IMR-90 (cell line): ENCODE data around the gene PARL. TPM values are rescaled to one million over a fixed set of nuclear protein-coding genes. Genes with fewer than 3 reads are reported as not detected.

Experiments used
- ATAC-seq: fragments of 200-7000 bp; cut with Tn5 transposase; 2 replicates; pipeline ENCODE4 v1.9.1; 2020; ENCODE audit warnings: low read depth, mild to moderate bottlenecking, moderate library complexity
- BruUV-seq: library from RNA; stranded (reverse); fragments of 400-500 nt; replicated peaks from 2 replicates; lab custom pipeline; 2021; lab: Mats Ljungman, UMichigan
- CTCF ChIA-PET: fragments of 300-600 bp; formaldehyde crosslinking; extraction: SDS; loops from one replicate; lab custom pipeline; 2021; ENCODE audit warnings: antibody characterized with exemption; lab: Yijun Ruan, JAX
- POLR2A ChIA-PET: fragments of 300-600 bp; sonication (Branson Sonifier 250); formaldehyde crosslinking; loops from one replicate; lab custom pipeline; 2022; ENCODE audit warnings: antibody characterized with exemption; ENCODE audit not compliant: unreplicated experiment; lab: Charles Lee
- DNase-seq: peaks from one replicate; pipeline ENCODE4 v3.0.0; 2013
- H2AFZ ChIP-seq: replicated peaks from 2 replicates; pipeline ENCODE3; 2013; ENCODE audit warnings: low read length, mild to moderate bottlenecking; ENCODE audit not compliant: poor library complexity
- H2AK5ac ChIP-seq: 2 replicates; pipeline ENCODE4 v1.6.1; 2013; ENCODE audit warnings: low read depth, low read length, inconsistent platforms
- H2AK9ac ChIP-seq: replicated peaks from 2 replicates; pipeline ENCODE3; 2013; ENCODE audit warnings: mild to moderate bottlenecking, low read depth, low read length, moderate library complexity; ENCODE audit not compliant: poor library complexity
- H2BK120ac ChIP-seq: 2 replicates; pipeline ENCODE4 v1.6.1; 2013; ENCODE audit warnings: low read depth, low read length, inconsistent platforms
- H2BK15ac ChIP-seq: 3 replicates; pipeline ENCODE4 v1.6.1; 2013; ENCODE audit warnings: low read depth, low read length, inconsistent platforms
- H2BK20ac ChIP-seq: 2 replicates; pipeline ENCODE4 v1.6.1; 2013; ENCODE audit warnings: low read depth, mild to moderate bottlenecking, inconsistent platforms, low read length, moderate library complexity
- H2BK5ac ChIP-seq: 2 replicates; pipeline ENCODE4 v1.6.1; 2013; ENCODE audit warnings: mild to moderate bottlenecking, low read depth, low read length, inconsistent platforms; ENCODE audit not compliant: poor library complexity, severe bottlenecking
- H3K14ac ChIP-seq: replicated peaks from 2 replicates; pipeline ENCODE4 v1.6.1; 2013; ENCODE audit warnings: low read depth, low read length, inconsistent platforms
- H3K18ac ChIP-seq: 2 replicates; pipeline ENCODE4 v1.6.1; 2013; ENCODE audit warnings: low read depth, low read length, control low read depth
- H3K23ac ChIP-seq: 2 replicates; pipeline ENCODE4 v1.6.1; 2013; ENCODE audit warnings: low read depth, low read length, inconsistent platforms
- H3K27ac ChIP-seq: 2 replicates; pipeline ENCODE4 v1.5.1; 2013; ENCODE audit warnings: mild to moderate bottlenecking, control low read depth, low read length; ENCODE audit not compliant: insufficient read depth
- H3K27me3 ChIP-seq: 2 replicates; pipeline ENCODE4 v1.6.1; 2013; ENCODE audit warnings: low read length; ENCODE audit not compliant: control insufficient read depth, insufficient read depth
- H3K36me3 ChIP-seq: 2 replicates; pipeline ENCODE4 v1.6.1; 2013; ENCODE audit warnings: low read length, mixed read lengths; ENCODE audit not compliant: control insufficient read depth, insufficient read depth
- H3K4ac ChIP-seq: 2 replicates; pipeline ENCODE4 v1.6.1; 2013; ENCODE audit warnings: low read depth, low read length, inconsistent platforms
- H3K4me1 ChIP-seq: 2 replicates; pipeline ENCODE4 v1.6.1; 2013; ENCODE audit warnings: low read length, mixed read lengths; ENCODE audit not compliant: control insufficient read depth, insufficient read depth
- H3K4me2 ChIP-seq: 2 replicates; pipeline ENCODE4 v1.6.1; 2013; ENCODE audit warnings: low read depth, mild to moderate bottlenecking, control low read depth, low read length, moderate library complexity
- H3K4me3 ChIP-seq: 2 replicates; pipeline ENCODE4 v1.5.1; 2013; ENCODE audit warnings: low read depth, mild to moderate bottlenecking, control low read depth, low read length, moderate library complexity; ENCODE audit not compliant: insufficient read depth
- H3K56ac ChIP-seq: 2 replicates; pipeline ENCODE4 v1.6.1; 2013; ENCODE audit warnings: low read length, inconsistent platforms; ENCODE audit not compliant: insufficient read depth; ENCODE audit errors: extremely low read depth
- H3K79me1 ChIP-seq, 2 experiments: 2 replicates each; pipeline ENCODE4 v1.6.1; 2013; ENCODE audit warnings: low read length in 2 of 2, inconsistent platforms in 1 of 2, low read depth in 1 of 2
- H3K9ac ChIP-seq: 2 replicates; pipeline ENCODE4 v1.6.1; 2013; ENCODE audit warnings: low read depth, low read length, control low read depth
- H3K9me1 ChIP-seq: 2 replicates; pipeline ENCODE4 v1.6.1; 2013; ENCODE audit warnings: low read length, inconsistent platforms; ENCODE audit not compliant: insufficient read depth
- H3K9me3 ChIP-seq: 2 replicates; pipeline ENCODE4 v1.6.1; 2013; ENCODE audit warnings: low read length; ENCODE audit not compliant: control insufficient read depth, insufficient read depth
- H4K20me1 ChIP-seq: 2 replicates; pipeline ENCODE4 v1.6.1; 2013; ENCODE audit warnings: low read length, inconsistent platforms; ENCODE audit not compliant: insufficient read depth
- H4K5ac ChIP-seq: 2 replicates; pipeline ENCODE4 v1.6.1; 2013; ENCODE audit warnings: mild to moderate bottlenecking, low read depth, low read length, control low read depth
- H4K8ac ChIP-seq, 2 experiments: 2 replicates each; pipeline ENCODE4 v1.6.1; 2013; ENCODE audit warnings: low read depth in 2 of 2, low read length in 2 of 2, control low read depth in 1 of 2, inconsistent platforms in 1 of 2
- H4K91ac ChIP-seq: 2 replicates; pipeline ENCODE4 v1.6.1; 2013; ENCODE audit warnings: low read depth, low read length, inconsistent platforms; ENCODE audit not compliant: insufficient read depth
- BHLHE40 ChIP-seq: fragments of 150-350 bp; IDR thresholded peaks from 2 replicates; pipeline ENCODE4 v1.6.1; 2016; ENCODE audit warnings: mild to moderate bottlenecking, low read depth, low read length
- CEBPB ChIP-seq: IDR thresholded peaks from 2 replicates; pipeline ENCODE4 v1.6.1; 2012; ENCODE audit warnings: low read depth, low read length, improper control_type of control experiment
- FOS ChIP-seq: fragments of 150-350 bp; IDR thresholded peaks from 2 replicates; pipeline ENCODE4 v1.6.1; 2016; ENCODE audit warnings: low read depth, low read length
- MAFK ChIP-seq: IDR thresholded peaks from 2 replicates; pipeline ENCODE4 v1.6.1; 2012; ENCODE audit warnings: low read depth, low read length, improper control_type of control experiment
- MXI1 ChIP-seq: IDR thresholded peaks from 2 replicates; pipeline ENCODE4 v1.6.1; 2012; ENCODE audit warnings: low read depth, mild to moderate bottlenecking, low read length, moderate library complexity, borderline replicate concordance
- RCOR1 ChIP-seq: IDR thresholded peaks from 2 replicates; pipeline ENCODE4 v1.6.1; 2012; ENCODE audit warnings: mild to moderate bottlenecking, low read length, improper control_type of control experiment; ENCODE audit not compliant: insufficient replicate concordance
- RFX5 ChIP-seq: IDR thresholded peaks from 2 replicates; pipeline ENCODE4 v1.8.0; 2012; ENCODE audit warnings: low read depth, mild to moderate bottlenecking, low read length, moderate library complexity
- whole genome bisulfite sequencing, 2 experiments: methylation state at CpG; one replicate each; pipeline versions ENCODE4 v1.1.5 to v1.1.7; 2013; ENCODE audit warnings: missing lambda C conversion rate in 2 of 2; ENCODE audit not compliant: insufficient read length in 1 of 2; ENCODE audit errors: extremely low coverage in 2 of 2; 5-methylcytosine and 5-hydroxymethylcytosine counted together
- dilution Hi-C: fragments of 300-500 bp; cut with HindIII; formaldehyde crosslinking; loops from one replicate; pipeline ENCODE4 v1.14.3; 2018; ENCODE audit warnings: low sequenced_read_pairs; ENCODE audit not compliant: unreplicated experiment
- in situ Hi-C: fragments of 300-500 bp; cut with MboI; formaldehyde crosslinking; loops from 3 replicates; pipeline ENCODE4 v1.14.3; 2019; ENCODE audit warnings: low sequenced_read_pairs, inconsistent platforms, mixed read lengths
- intact Hi-C: fragments of 100-400 bp; cut with micrococcal nuclease; formaldehyde crosslinking; loops from 2 replicates; pipeline ENCODE4 v1.10.0; 2022
- polyA plus RNA-seq, 3 experiments: library from polyadenylated mRNA; depleted of rRNA; stranded (reverse); fragments of >200 nt; gene quantifications; 2 replicates each; pipeline ENCODE4 v1.2.3, GENCODE V29; 2012; ENCODE audit warnings: low replicate concordance in 1 of 3
- total RNA-seq: library from RNA; depleted of rRNA; stranded (reverse); fragments of >200 nt; gene quantifications from 2 replicates; pipeline ENCODE4 v1.2.3, GENCODE V29; 2012
- TF ChIP-seq, protein P1 (sequence below): fragments of 150-350 bp; IDR thresholded peaks from 2 replicates; pipeline ENCODE4 v1.6.1; 2017; ENCODE audit warnings: mild to moderate bottlenecking, antibody characterized with exemption, low read length, low read depth
- TF ChIP-seq, protein P2 (sequence below): fragments of 150-350 bp; IDR thresholded peaks from 2 replicates; pipeline ENCODE4 v1.6.1; 2016; ENCODE audit warnings: low read depth, mild to moderate bottlenecking, low read length, moderate library complexity, borderline replicate concordance
- TF ChIP-seq, protein P3 (sequence below): conservative IDR thresholded peaks from 2 replicates; pipeline ENCODE4 v1.5.1; 2012; ENCODE audit warnings: mild to moderate bottlenecking, low read depth, low read length, improper control_type of control experiment

PARL gene
- total and polyA plus RNA-seq, 2 of the 4 experiments (the other 2 are of a cell fraction) = 35.5 to 42.6 TPM

DNA sequence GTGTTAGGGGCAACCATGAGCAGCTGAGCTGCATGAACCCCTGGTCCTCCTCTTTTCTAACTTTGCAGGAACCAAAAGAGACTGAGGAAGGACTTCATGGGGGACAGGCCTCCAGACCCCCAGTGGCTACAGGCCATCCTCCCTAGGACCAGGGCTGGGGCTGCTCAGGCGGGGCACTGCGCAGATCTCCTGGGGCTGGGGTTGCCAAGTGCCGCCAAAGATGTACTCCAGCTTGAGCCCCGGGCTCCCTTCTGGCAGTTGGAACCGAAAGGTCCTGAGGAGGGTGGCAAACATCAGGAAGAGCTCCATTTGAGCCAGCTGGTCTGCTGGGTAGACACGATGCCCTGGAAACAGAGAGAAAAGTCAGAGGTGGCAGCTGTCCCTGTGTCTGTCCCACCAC, 11.1 kb upstream of the PARL start:
- no peak overlapping the region for H3K9ac ChIP-seq
- no peak overlapping the region for H3K4me2 ChIP-seq
- H4K5ac ChIP-seq = no peak overlapping the region
- no peaks in the 10 kb centered on the region for H3K9me3 ChIP-seq
- H4K8ac ChIP-seq = no peak overlapping the region
- H3K4me3 ChIP-seq = no peak overlapping the region
- no peaks in the 10 kb centered on the region for H3K79me1 ChIP-seq
- H2AFZ ChIP-seq = no peak overlapping the region
- H3K4ac ChIP-seq = no peak overlapping the region
- H3K18ac ChIP-seq = no peak overlapping the region
- H3K9me1 ChIP-seq = no peaks in the 10 kb centered on the region
- no peak overlapping the region for H3K14ac ChIP-seq
- no TSS peak for BruUV-seq
- no peak overlapping the region for H3K56ac ChIP-seq
- dilution Hi-C loops = no loop called here
- ChIA-PET CTCF (interaction anchor here (0.7 to 1.4 kb wide), 5 partner anchors 11 to 448 kb away, joined by 3 to 7 read pairs (median 3); partner anchors contain the start of genes CAMK2N2 and PARL), POLR2A (interaction anchor here (0.8 kb wide), 1 partner anchor 122 kb away, joined by 3 read pairs; the partner anchor contains the start of gene ABCC5)
- H3K23ac ChIP-seq = no peak overlapping the region
- DNase-seq (no peak), ATAC-seq (no peak)
- WGBS, 2 experiments = no CpG with 5 or more reads among the region's 6 CpGs
- H3K27me3 ChIP-seq = peaks cover 32% of the 10 kb centered on the region
- in situ Hi-C loops = loop anchor here (10.0 kb wide), 3 partner anchors 119 to 389 kb away; partner anchors contain the start of gene ABCC5
- no peak overlapping the region for H2BK15ac ChIP-seq
- H4K20me1 ChIP-seq = no peaks in the 10 kb centered on the region
- TF ChIP-seq RFX5 = no peak
- no peak for TF ChIP-seq MAFK
- TF ChIP-seq, protein P1, sequence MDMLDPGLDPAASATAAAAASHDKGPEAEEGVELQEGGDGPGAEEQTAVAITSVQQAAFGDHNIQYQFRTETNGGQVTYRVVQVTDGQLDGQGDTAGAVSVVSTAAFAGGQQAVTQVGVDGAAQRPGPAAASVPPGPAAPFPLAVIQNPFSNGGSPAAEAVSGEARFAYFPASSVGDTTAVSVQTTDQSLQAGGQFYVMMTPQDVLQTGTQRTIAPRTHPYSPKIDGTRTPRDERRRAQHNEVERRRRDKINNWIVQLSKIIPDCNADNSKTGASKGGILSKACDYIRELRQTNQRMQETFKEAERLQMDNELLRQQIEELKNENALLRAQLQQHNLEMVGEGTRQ = no peak
- no peak for TF ChIP-seq RCOR1
- TF ChIP-seq MXI1 = no peak
- no peak for TF ChIP-seq FOS
- no peak for TF ChIP-seq CEBPB
- no peak for TF ChIP-seq BHLHE40
- TF ChIP-seq, protein P2, sequence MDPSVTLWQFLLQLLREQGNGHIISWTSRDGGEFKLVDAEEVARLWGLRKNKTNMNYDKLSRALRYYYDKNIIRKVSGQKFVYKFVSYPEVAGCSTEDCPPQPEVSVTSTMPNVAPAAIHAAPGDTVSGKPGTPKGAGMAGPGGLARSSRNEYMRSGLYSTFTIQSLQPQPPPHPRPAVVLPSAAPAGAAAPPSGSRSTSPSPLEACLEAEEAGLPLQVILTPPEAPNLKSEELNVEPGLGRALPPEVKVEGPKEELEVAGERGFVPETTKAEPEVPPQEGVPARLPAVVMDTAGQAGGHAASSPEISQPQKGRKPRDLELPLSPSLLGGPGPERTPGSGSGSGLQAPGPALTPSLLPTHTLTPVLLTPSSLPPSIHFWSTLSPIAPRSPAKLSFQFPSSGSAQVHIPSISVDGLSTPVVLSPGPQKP = no peak
- TF ChIP-seq, protein P3, sequence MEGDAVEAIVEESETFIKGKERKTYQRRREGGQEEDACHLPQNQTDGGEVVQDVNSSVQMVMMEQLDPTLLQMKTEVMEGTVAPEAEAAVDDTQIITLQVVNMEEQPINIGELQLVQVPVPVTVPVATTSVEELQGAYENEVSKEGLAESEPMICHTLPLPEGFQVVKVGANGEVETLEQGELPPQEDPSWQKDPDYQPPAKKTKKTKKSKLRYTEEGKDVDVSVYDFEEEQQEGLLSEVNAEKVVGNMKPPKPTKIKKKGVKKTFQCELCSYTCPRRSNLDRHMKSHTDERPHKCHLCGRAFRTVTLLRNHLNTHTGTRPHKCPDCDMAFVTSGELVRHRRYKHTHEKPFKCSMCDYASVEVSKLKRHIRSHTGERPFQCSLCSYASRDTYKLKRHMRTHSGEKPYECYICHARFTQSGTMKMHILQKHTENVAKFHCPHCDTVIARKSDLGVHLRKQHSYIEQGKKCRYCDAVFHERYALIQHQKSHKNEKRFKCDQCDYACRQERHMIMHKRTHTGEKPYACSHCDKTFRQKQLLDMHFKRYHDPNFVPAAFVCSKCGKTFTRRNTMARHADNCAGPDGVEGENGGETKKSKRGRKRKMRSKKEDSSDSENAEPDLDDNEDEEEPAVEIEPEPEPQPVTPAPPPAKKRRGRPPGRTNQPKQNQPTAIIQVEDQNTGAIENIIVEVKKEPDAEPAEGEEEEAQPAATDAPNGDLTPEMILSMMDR = no peak
- H2BK5ac ChIP-seq = no peak overlapping the region
- H4K91ac ChIP-seq = no peak overlapping the region
- H3K4me1 ChIP-seq = no peaks in the 10 kb centered on the region
- H2BK120ac ChIP-seq = no peak overlapping the region
- no peak overlapping the region for H3K27ac ChIP-seq
- no peak overlapping the region for H2AK5ac ChIP-seq
- intact Hi-C loops = loop anchor here (1.0 to 5.0 kb wide), 6 partner anchors 122 to 394 kb away; partner anchors contain the start of genes ABCC5 and EEF1AKMT4
- H2BK20ac ChIP-seq = no peak overlapping the region
- no peak overlapping the region for H2AK9ac ChIP-seq
- H3K36me3 ChIP-seq = no peaks in the 10 kb centered on the region
